Activated CD4-positive, alpha-beta T cell treated with anti-CD3 and anti-CD28 coated beads for 4 hours (primary cell): ENCODE data around the gene MAP7D2.
"Not testable (repeated sequence)": the region's sequence is repeated elsewhere in the genome, so short reads cannot be mapped to it uniquely, and the experiment has no call there.

Experiments
- DNase-seq, 2 donors: peaks; one replicate each; pipeline ENCODE4 v3.0.0-alpha.2; 2020

The MAP7D2 gene

DNA sequence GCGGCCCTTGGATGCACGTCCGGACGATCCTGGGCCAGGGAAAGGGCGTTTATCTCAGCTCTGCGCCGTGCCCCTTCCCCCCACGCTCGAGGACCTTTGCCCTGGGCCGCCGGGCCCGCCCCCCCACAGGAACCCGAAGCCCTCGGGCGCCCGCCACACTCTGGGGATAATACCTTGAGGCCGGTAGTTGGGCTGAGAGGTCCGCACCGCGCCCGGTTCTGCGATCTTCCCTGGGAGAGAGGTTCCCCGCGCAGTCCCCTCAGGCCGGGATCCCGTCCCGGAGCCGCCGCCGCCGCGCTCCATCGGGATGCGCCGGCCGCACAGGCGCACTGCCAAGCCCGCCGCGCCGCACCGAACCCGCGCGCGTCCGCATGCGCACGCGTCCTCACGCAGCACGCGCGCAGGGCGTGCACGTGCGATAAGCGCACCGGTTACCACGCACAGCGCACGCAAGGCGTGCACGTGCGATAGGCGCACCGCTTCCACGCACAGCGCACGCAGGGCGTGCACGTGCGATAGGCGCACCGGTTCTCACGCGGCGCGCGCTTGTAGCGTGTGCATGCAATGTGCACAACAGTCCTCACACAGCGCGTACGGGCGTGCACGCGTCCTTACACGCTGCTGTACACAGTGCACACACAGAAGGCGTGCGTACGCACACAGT lies at the start of gene MAP7D2:
TSS of gene MAP7D2 (minus strand) at position 331 of the 664 bp plus-strand sequence. CDS start at position 303, 28 bp downstream.
- DNase-seq, result no peak

- DNase-seq, result not testable (repeated sequence)
These were observed 45.8 kb upstream of the MAP7D2 start for GRCh38 chrX:20162516-20162915.

DNA sequence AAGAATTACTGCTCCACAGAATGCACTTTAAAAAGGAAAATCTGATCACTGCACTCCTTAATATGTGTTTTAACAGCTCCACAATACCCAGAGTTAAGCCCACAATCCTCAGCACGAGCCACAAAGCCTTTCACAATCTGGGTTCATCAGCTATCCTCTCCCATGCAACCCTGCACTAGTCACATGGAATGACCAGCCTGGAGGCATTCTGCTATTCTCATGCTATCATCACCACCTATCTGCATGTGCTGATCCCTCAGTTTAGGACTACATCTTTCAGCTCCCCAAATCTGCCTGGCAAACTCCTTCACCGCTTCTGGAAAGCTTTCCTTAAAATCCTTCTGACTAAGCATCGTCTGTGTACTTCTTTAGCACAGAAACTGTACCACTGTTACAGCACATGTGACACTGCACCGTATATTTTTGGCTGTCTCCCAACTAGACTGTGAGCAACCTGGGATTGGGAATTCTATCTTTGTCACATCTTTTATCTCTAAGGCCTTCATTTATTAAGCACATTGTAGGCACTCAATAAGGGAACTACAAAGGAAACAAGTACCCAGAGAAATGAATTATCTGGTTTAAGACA lies 43.2 kb upstream of the MAP7D2 start:
- DNase-seq, result no peak

DNA sequence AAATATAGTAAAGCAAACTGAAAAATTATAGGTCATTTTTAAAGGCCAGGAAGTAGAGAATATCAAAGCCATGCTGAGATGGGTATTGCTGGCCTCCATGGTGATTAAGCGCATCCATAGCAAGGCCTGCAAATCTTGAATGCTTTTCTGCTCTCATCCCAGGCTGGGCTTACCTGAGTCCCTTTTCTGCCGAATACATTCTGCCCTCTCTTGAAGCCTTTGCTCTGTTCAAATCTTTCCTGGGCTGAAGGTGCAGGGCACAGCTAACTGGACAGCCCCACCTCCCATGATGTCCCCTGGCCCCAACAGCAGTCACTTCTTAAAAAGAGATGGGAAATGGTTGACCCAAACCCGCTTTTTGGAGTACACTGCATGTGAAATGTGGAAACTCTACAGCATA lies 35.0 kb upstream of the MAP7D2 start:
- no peak for DNase-seq

DNA sequence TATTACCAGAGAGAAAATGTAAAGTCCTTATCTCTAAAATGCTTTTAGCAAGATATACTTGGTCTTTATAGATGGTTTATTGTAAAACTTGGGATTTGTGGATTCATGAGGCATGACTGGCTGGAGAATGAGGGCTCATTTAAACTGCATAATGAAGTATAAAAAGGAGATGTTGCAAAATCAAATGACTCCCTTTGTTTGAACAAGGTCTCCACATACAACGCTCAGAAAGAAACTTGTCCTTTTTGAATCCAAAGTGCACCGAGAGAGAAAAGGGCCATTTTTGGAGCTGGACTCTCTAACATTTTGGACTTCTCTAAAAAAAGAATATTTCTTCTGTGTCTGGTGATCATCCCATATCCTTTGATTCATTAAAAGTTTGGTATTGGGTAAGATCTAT lies 32.6 kb upstream of the MAP7D2 start:
- no peak for DNase-seq

- DNase-seq, result no peak
These were observed 30.9 kb upstream of the MAP7D2 start for GRCh38 chrX:20147561-20147960.

- DNase-seq, result no peak
These were observed 27.8 kb upstream of the MAP7D2 start for GRCh38 chrX:20144491-20144890.

GRCh38 chrX:20143561-20143960 lies 26.9 kb upstream of the MAP7D2 start:
- no peak for DNase-seq

- no peak for DNase-seq
These were observed 26.4 kb upstream of the MAP7D2 start for GRCh38 chrX:20143111-20143510.

DNA sequence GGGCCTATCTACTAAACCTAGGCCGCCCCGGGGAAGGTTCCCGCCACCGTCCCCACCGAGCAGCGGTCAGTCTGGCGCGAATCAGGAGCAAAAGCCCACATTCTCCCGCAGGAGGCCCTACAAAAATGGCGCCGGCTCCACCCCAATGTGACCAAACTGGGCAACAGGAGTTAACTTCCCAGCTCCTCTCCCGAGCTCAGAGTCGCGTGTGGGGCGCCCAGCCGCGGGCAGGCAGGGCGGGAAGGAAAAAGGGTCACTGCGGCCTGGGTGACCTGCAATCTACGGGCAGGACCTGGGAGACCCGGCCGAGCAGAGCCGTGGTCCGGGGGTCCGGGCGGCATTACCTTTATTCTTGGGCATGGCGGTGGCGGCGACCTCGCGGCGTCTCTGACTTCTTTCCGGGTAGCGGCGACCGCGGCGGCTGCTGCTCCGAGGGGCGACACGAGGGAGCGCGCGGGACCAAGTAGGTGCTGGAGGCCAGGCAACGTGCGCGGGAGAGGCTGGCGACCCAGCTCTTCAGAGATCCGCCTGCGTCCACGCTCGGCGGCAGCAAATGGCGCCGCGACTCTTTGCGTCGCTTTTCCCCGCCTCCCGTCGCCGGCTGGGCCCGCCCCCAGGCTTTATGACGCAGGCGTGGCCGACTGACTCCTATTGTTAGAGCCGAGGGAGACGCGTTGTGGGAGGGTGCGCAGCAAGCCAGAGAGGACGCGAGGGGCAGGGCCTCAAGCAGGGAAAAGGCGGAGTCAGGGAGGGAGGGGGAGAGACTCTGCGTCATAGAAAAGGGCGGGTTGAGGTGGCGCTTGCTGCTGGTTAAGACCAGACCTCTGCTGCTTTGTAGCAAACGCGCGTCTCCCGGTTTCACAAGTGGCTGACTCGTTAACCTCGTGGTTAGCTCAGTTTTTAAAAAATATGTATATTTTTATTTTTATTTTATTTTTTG lies 24.8 kb upstream of the MAP7D2 start, which contains the start of gene EIF1AX:
TSS of gene EIF1AX (minus strand) at position 558 of the 940 bp plus-strand sequence. CDS start at position 360, 198 bp downstream.
- DNase-seq, result peak; percentile 93 to 99

GRCh38 chrX:20140420-20140819 lies 23.7 kb upstream of the MAP7D2 start:
- no peak for DNase-seq

DNA sequence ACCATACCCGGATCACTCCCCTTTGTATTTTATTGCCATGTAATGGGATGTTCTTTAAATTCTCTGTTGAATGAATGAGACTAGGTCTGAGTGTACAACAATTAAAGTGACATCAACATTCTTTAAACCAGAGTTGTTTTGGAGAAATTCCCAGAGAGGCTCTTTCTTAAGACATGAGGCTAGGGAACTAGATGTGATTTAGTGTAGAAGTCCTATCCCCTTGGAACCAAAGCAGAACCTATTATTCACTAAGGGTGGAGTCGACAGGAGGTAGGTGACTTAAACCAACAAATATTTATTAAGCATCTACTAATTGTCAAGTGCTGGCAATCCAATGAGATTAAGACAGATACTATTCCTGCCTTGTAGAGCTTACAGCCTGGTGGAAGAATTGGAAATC lies 23.3 kb upstream of the MAP7D2 start:
- no peak for DNase-seq

DNA sequence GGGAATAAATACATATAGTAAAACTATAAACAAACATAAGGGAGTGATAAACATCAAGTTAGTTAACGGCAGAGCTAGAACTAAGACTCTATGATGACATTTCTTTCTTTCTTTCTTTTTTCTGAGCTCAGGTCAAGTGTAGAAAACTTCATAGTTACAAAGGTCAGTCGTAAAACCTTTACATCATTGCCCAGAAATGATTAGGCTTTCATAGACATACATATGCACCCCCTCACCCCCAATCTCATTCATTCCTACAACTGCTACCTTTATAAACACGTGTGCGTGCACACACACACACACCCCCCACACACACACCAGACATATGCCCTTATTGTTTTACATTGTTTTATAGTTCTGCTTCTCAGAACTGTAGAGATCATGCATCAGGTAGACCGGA lies 19.2 kb upstream of the MAP7D2 start:
- no peak for DNase-seq

DNA sequence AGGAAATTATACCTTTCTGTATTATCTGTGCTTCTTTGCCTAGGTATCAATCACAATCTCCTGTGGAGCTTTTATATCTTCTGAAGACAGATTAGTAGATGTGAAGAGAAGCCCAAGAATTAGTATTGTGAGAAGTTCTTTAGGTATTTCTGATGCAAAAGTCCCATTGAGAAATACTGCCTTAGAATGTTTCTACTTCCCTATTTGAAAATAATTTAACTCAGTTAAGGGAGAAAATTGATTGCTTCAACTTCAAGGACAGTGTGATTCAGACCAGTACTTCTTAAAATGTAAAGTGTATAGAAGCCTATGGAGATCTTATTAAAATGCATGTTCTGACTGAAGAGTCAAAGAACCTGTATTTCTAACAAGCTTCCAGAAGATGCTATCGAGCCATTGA lies 16.0 kb upstream of the MAP7D2 start:
- DNase-seq, result no peak

DNA sequence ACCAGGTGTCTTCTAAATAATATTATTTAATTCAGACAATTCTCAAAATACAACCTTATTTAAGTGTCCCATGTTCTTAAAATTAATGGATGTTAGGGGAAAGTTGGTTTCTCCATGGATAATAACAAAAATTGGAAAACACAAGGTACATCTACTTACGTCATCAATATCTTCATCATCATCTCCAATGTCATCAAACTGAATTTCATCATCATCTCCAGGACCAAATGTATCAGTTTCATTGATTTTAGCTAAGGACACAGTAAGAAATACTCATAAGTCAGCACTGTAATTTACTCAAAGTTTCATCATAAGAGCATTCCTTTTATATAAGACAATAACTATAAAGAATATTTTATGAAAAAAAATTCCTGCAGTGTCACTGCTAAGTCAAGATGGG lies 13.7 kb upstream of the MAP7D2 start:
- DNase-seq, result no peak

DNA sequence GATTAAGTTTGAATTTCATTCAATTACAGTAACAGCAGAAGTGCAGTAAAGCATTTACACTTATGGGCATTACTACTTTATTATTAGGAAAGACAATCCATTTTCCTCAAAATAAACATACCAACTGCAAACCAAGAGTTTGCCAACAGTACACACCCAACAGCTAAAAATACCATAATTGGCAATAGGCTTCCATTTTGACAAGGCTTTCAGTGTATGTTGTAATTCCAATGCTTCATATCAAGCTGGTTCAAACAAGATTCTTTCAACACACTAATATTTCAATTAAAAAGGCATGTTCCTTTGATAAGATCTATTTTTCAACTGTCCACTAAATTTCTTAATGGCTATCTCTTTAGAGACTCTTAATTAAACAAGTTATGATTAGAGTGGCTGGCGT lies 12.8 kb upstream of the MAP7D2 start:
- DNase-seq, result no peak

DNA sequence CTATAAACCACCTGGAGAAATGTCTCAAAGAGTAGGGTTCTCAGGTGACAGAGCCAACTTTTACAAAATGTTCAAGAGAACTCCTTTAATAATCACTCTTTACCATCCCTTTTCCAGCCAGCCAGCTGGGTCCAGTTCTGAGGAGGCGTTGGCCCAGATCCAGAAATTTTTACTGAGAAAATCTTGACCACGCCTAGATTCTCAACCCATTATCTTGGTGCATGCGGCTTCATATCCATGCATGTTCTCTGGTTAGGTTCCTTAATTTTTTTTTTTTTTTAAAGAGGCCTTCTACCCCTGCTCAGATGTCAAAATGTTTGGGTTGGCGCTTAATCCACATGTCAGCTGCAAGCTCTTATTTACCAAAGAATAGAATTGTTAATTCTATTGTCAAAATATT lies 12.0 kb upstream of the MAP7D2 start:
- no peak for DNase-seq

DNA sequence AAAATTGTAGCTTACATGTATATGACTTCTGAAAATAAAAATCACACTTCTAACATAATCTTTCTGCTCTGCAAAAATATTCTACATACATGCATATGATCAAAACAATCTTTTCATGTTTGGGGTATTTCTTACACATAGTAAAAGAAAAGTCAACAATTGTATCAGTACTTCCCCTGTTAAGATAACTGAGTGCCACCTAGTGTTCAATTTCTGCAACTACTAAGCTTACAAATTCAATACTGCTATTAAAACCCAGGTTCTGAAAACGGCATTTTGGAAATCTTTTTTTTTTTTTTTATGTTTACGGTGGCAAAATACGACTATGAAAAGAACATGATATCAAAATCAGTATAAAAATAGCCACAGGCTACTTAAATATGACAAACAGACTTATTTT lies 10.7 kb upstream of the MAP7D2 start:
- DNase-seq, result not testable (repeated sequence)

- not testable (repeated sequence) for DNase-seq
These were observed 10.1 kb upstream of the MAP7D2 start for GRCh38 chrX:20126833-20127232.

- no peak for DNase-seq
These were observed 8.3 kb upstream of the MAP7D2 start for GRCh38 chrX:20124964-20125363.

GRCh38 chrX:20118065-20118824 lies 1.5 kb upstream of the MAP7D2 start:
- no peak for DNase-seq

- DNase-seq, result no peak
These were observed 575 bp downstream of the MAP7D2 start for GRCh38 chrX:20116087-20116576.
